ENCODE data around the gene BABAM2.
"Not testable (repeated sequence)": the region's sequence is repeated elsewhere in the genome, so short reads cannot be mapped to it uniquely, and the experiment has no call there.

DNA sequence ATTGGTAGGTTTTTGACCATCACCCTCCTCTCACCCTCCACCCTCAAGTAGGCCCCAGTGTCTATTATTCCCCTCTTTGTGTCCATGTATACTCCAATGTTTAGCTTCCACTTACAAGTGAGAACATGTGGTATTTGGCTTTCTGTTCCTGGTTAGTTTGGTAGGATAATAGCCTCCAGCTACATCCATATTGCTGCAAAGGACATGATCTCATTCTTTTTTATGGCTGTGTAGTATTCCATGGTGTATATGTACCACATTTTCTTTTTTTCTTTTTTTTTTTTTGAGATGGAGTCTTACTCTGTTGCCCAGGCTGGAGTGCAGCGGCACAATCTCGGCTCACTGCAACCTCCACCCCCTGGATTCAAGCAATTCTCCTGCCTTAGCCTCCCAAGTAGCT, 88.2 kb downstream of the BABAM2 start:
- TF ChIP-seq, protein P1, sequence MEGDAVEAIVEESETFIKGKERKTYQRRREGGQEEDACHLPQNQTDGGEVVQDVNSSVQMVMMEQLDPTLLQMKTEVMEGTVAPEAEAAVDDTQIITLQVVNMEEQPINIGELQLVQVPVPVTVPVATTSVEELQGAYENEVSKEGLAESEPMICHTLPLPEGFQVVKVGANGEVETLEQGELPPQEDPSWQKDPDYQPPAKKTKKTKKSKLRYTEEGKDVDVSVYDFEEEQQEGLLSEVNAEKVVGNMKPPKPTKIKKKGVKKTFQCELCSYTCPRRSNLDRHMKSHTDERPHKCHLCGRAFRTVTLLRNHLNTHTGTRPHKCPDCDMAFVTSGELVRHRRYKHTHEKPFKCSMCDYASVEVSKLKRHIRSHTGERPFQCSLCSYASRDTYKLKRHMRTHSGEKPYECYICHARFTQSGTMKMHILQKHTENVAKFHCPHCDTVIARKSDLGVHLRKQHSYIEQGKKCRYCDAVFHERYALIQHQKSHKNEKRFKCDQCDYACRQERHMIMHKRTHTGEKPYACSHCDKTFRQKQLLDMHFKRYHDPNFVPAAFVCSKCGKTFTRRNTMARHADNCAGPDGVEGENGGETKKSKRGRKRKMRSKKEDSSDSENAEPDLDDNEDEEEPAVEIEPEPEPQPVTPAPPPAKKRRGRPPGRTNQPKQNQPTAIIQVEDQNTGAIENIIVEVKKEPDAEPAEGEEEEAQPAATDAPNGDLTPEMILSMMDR (IDR thresholded peaks at IDR 0.05) = not testable (repeated sequence)
- not testable (repeated sequence) for TF ChIP-seq POLR2A (IDR thresholded peaks at IDR 0.05)

All from heart left ventricle (tissue), 13 donors.